Upper lobe of right lung (tissue), 1 donor: ENCODE results near the gene TRPM1. TPM values are rescaled to one million over a fixed set of nuclear protein-coding genes. Genes with fewer than 3 reads are reported as not detected.

Source experiments
- ATAC-seq: fragments of 200-7000 bp; cut with Tn5 transposase; one replicate; pipeline ENCODE4 v1.9.1; 2020; ENCODE audit warnings: mild to moderate bottlenecking, moderate library complexity
- DNase-seq: peaks from one replicate; pipeline ENCODE4 v3.0.0-alpha.2; 2020
- H3K27ac ChIP-seq: fragments of 200-600 bp; one replicate; pipeline ENCODE4 v1.8.0; 2022
- H3K27me3 ChIP-seq: fragments of 200-600 bp; one replicate; pipeline ENCODE4 v1.8.0; 2022; ENCODE audit warnings: mild to moderate bottlenecking
- H3K36me3 ChIP-seq: fragments of 200-600 bp; one replicate; pipeline ENCODE4 v1.8.0; 2022
- H3K4me1 ChIP-seq: fragments of 200-600 bp; one replicate; pipeline ENCODE4 v1.8.0; 2022
- H3K4me3 ChIP-seq: fragments of 200-600 bp; one replicate; pipeline ENCODE4 v1.8.0; 2022; ENCODE audit warnings: mild to moderate bottlenecking
- H3K9me3 ChIP-seq: fragments of 200-600 bp; one replicate; pipeline ENCODE4 v1.8.0; 2022
- intact Hi-C: fragments of 100-400 bp; cut with DNase I; formaldehyde crosslinking; loops from one replicate; pipeline ENCODE4 v1.11.0; 2022
- total RNA-seq: library from RNA; stranded (reverse); fragmentation: NEBNext Ultra II Directional; extraction: Animal tissue kit (Norgen Biotek cat#: 25700); gene quantifications from one replicate; pipeline ENCODE4 v1.2.1, GENCODE V29; 2021
- TF ChIP-seq, protein P1 (sequence below): fragments of 200-600 bp; IDR thresholded peaks from one replicate; pipeline ENCODE4 v1.8.0; 2022; ENCODE audit warnings: antibody characterized with exemption
- donor health status: DM: no; HTN: yes; CAD: no; lungs with severe emphysema.

Gene TRPM1
- total RNA-seq, 1 donor from 2014 or later, result not detected

- ATAC-seq, result no peak
- intact Hi-C loops, result no loop called here
Observed at GRCh38 chr15:31102374-31103342, 1.1 kb upstream of the TRPM1 start.

DNA sequence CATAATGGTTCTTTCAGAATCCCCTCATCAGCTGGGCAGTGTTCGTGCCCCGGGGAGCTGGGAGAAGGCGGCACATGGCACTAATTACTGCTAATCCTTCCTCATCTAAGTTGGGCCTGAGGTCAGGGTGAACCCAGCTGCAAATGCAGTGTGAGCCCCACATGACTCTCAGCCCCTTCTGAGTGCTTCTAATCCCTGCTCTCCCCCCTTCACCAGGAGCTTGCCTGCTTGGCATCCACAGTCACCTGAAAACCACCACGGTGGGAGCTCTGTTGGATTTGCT lies 455 bp upstream of the TRPM1 start:
- Histone ChIP-seq H3K27me3 (no peaks in the 10 kb centered on the region), H3K4me1 (no peaks in the 10 kb centered on the region), H3K27ac (no peak overlapping the region), H3K36me3 (no peaks in the 10 kb centered on the region), H3K9me3 (no peaks in the 10 kb centered on the region), H3K4me3 (no peak overlapping the region)
- intact Hi-C loops, result no loop called here
- DNase-seq, result no peak
- TF ChIP-seq, protein P1, sequence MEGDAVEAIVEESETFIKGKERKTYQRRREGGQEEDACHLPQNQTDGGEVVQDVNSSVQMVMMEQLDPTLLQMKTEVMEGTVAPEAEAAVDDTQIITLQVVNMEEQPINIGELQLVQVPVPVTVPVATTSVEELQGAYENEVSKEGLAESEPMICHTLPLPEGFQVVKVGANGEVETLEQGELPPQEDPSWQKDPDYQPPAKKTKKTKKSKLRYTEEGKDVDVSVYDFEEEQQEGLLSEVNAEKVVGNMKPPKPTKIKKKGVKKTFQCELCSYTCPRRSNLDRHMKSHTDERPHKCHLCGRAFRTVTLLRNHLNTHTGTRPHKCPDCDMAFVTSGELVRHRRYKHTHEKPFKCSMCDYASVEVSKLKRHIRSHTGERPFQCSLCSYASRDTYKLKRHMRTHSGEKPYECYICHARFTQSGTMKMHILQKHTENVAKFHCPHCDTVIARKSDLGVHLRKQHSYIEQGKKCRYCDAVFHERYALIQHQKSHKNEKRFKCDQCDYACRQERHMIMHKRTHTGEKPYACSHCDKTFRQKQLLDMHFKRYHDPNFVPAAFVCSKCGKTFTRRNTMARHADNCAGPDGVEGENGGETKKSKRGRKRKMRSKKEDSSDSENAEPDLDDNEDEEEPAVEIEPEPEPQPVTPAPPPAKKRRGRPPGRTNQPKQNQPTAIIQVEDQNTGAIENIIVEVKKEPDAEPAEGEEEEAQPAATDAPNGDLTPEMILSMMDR, result no peak
- ATAC-seq, result no peak

More at GRCh38 chr15:31102374-31103342, 1.1 kb upstream of the TRPM1 start:
- Histone ChIP-seq H3K27ac (no peak overlapping the region), H3K9me3 (no peaks in the 10 kb centered on the region), H3K36me3 (no peaks in the 10 kb centered on the region), H3K4me1 (no peaks in the 10 kb centered on the region), H3K27me3 (no peaks in the 10 kb centered on the region), H3K4me3 (no peak overlapping the region)
- TF ChIP-seq, protein P1, result no peak
- DNase-seq, result no peak

GRCh38 chr15:31100738-31101137 lies 787 bp downstream of the TRPM1 start:
- no peak for ATAC-seq
- no peak for DNase-seq
- Histone ChIP-seq H3K4me3 (no peak overlapping the region), H3K4me1 (no peaks in the 10 kb centered on the region), H3K36me3 (no peaks in the 10 kb centered on the region), H3K27me3 (no peaks in the 10 kb centered on the region), H3K9me3 (no peaks in the 10 kb centered on the region), H3K27ac (no peak overlapping the region)
- intact Hi-C loops, result no loop called here
- TF ChIP-seq, protein P1, result no peak

GRCh38 chr15:31098953-31099740 lies 2.4 kb downstream of the TRPM1 start:
- Histone ChIP-seq H3K27me3 (no peaks in the 10 kb centered on the region), H3K9me3 (no peaks in the 10 kb centered on the region), H3K4me1 (no peaks in the 10 kb centered on the region), H3K36me3 (no peaks in the 10 kb centered on the region), H3K27ac (no peak overlapping the region), H3K4me3 (no peak overlapping the region)
- ATAC-seq (no peak), DNase-seq (no peak)
- intact Hi-C loops, result no loop called here
- TF ChIP-seq, protein P1, result no peak

- Histone ChIP-seq H3K27ac (no peak overlapping the region), H3K27me3 (no peaks in the 10 kb centered on the region), H3K36me3 (no peaks in the 10 kb centered on the region), H3K4me3 (no peak overlapping the region), H3K4me1 (no peaks in the 10 kb centered on the region), H3K9me3 (no peaks in the 10 kb centered on the region)
- intact Hi-C loops, result no loop called here
- TF ChIP-seq, protein P1, result no peak
- no peak for DNase-seq
- no peak for ATAC-seq
Observed at GRCh38 chr15:31098491-31098917, 3.0 kb downstream of the TRPM1 start.
